NB4 (cell line): ENCODE data around the gene TRIM22.
"Not testable (repeated sequence)": the region's sequence is repeated elsewhere in the genome, so short reads cannot be mapped to it uniquely, and the experiment has no call there.

Experiments used
- CTCF ChIP-seq: IDR thresholded peaks from one replicate; pipeline ENCODE4 v1.5.1; 2012; ENCODE audit warnings: low read depth, low read length
- MAX ChIP-seq: IDR thresholded peaks from 2 replicates; pipeline ENCODE4 v1.6.1; 2011; ENCODE audit warnings: low read depth, low read length
- POLR2A ChIP-seq: IDR thresholded peaks from 2 replicates; pipeline ENCODE4 v1.6.1; 2011; ENCODE audit warnings: mild to moderate bottlenecking; ENCODE audit not compliant: insufficient read length; ENCODE audit errors: extremely low read depth

- not testable (repeated sequence) for TF ChIP-seq CTCF, POLR2A, MAX
Observed at GRCh38 chr11:5656956-5657355, 32.6 kb upstream of the TRIM22 start.
